ENCODE results near the gene ZBED4.
"Not testable (repeated sequence)": the region's sequence is repeated elsewhere in the genome, so short reads cannot be mapped to it uniquely, and the experiment has no call there.

Gene ZBED4

DNA sequence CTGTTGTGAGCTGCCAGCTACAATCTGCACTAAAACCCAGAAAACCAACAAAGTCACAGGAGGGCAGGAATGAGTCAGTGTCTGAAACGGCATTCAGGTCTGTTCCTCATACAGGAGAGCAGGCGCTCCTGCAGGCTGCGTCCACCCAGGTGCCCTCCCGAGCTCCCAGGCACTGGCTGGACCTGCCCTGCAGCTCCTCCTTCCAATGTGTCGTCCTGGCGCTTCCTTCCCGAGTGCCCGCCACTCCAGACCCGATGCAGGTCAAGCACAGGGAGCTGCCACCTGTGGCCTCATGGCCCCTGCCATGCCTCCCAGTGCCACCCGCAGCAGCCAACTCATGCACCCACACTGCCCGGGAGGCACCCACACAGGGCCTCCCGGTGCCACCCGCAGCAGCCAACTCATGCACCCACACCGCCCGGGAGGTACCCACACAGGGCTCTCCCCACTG lies 38.0 kb upstream of the ZBED4 start:
- 92 to 94% methylated on average over 15 of the region's 15 CpGs for WGBS, 2 experiments
- peaks cover 29% of the 10 kb centered on the region for H3K36me3 ChIP-seq (ENCODE audit: control insufficient read depth, insufficient read depth, low read length)

DNA sequence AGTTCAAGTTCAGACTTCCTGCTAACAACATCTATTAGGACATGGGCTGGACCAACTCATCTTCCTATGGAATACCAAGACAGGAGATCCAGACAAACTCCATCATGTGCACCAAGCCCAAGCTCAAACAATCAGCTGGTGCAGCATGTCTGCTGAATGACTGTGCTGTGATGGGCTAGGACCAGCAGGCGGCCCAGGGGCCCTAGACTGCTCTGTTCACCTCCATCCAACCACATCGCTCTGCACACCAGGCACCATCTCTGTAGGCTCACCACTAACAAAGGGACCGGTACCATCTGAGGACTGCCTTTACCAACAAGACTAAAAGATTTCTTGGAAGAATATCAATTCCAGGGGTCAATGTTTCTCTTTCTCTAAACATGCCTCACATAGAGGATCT lies 36.3 kb upstream of the ZBED4 start:
- Histone ChIP-seq H3K4me3 (ENCODE audit: insufficient read depth, low read depth, low read length) (no peak overlapping the region), H3K36me3 (ENCODE audit: control insufficient read depth, insufficient read depth, low read length) (peaks cover 41% of the 10 kb centered on the region)

More for the DNA sequence above, 38.0 kb upstream of the ZBED4 start:
- Histone ChIP-seq H3K27ac (ENCODE audit: insufficient read depth, low read depth, low read length, poor library complexity, severe bottlenecking) (no peak overlapping the region), H3K27me3 (ENCODE audit: control insufficient read depth, insufficient read depth, low read length, poor library complexity, severe bottlenecking) (no peaks in the 10 kb centered on the region), H3K4me1 (ENCODE audit: control insufficient read depth, insufficient read depth, low read length) (no peaks in the 10 kb centered on the region), H3K4me3 (ENCODE audit: insufficient read depth, low read depth, low read length) (no peak overlapping the region), H3K9me3 (ENCODE audit: control insufficient read depth, low read length) (no peaks in the 10 kb centered on the region)

DNA sequence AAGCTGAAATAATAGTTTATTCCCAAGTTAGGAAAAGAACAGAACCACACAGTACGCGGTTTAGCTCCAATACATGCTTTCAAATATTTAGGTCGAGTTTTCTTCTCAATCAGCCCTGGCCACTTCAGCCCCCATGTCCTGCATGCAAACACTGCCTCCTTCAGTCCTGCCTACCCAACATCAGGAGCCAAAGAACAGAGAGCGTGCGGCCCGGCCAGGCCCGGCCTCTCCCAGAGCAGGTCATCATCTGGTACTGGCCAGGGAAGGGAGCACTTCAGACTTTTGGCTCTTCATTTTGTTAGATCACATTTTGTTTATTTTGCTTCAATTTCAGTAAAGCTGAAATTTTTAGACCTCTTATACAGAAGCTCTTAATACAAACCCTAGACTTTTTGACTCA lies 32.7 kb upstream of the ZBED4 start:
- WGBS, 2 experiments = 94 to 96% methylated on average over 7 of the region's 7 CpGs
- Histone ChIP-seq H3K4me3 (ENCODE audit: insufficient read depth, low read depth, low read length) (no peak overlapping the region), H3K36me3 (ENCODE audit: control insufficient read depth, insufficient read depth, low read length) (peaks cover 58% of the 10 kb centered on the region), H3K27ac (ENCODE audit: insufficient read depth, low read depth, low read length, poor library complexity, severe bottlenecking) (no peak overlapping the region), H3K4me1 (ENCODE audit: control insufficient read depth, insufficient read depth, low read length) (peaks cover 9% of the 10 kb centered on the region), H3K27me3 (ENCODE audit: control insufficient read depth, insufficient read depth, low read length, poor library complexity, severe bottlenecking) (no peaks in the 10 kb centered on the region), H3K9me3 (ENCODE audit: control insufficient read depth, low read length) (no peaks in the 10 kb centered on the region)

More for the DNA sequence above, 36.3 kb upstream of the ZBED4 start:
- WGBS, 2 experiments = 81 to 83% methylated on average over 3 of the region's 3 CpGs
- H3K4me1 ChIP-seq (ENCODE audit: control insufficient read depth, insufficient read depth, low read length) = no peaks in the 10 kb centered on the region
- no peak overlapping the region for H3K27ac ChIP-seq (ENCODE audit: insufficient read depth, low read depth, low read length, poor library complexity, severe bottlenecking)
- H3K27me3 ChIP-seq (ENCODE audit: control insufficient read depth, insufficient read depth, low read length, poor library complexity, severe bottlenecking) = no peaks in the 10 kb centered on the region
- no peaks in the 10 kb centered on the region for H3K9me3 ChIP-seq (ENCODE audit: control insufficient read depth, low read length)

DNA sequence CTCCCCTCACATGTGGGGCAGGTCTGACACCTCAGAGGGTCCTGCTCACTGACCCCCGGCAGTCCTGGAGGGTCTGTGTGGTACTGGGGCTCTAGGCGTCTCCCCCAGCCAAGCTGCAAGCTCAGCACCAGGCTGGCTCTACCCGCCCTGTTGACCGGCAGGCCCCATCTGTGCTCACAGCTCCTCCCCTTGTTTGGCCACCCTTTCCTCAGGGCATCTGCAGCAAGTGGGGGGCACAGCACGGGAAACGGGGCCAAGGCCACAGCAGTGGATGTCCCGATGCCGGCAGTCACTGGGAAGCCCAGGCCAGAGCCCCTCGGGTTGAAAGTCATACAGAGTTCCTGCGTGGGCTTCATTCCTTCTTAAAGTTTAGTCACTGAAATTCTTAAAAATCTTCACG lies 31.9 kb upstream of the ZBED4 start:
- H3K4me3 ChIP-seq (ENCODE audit: insufficient read depth, low read depth, low read length); H3K4me1 ChIP-seq (ENCODE audit: control insufficient read depth, insufficient read depth, low read length); H3K27me3 ChIP-seq (ENCODE audit: control insufficient read depth, insufficient read depth, low read length, poor library complexity, severe bottlenecking); H3K27ac ChIP-seq (ENCODE audit: insufficient read depth, low read depth, low read length, poor library complexity, severe bottlenecking); H3K9me3 ChIP-seq (ENCODE audit: control insufficient read depth, low read length): not testable (repeated sequence)
- WGBS, 2 experiments = 94 to 95% methylated on average over 11 of the region's 11 CpGs
- H3K36me3 ChIP-seq (ENCODE audit: control insufficient read depth, insufficient read depth, low read length) = peaks cover 52% of the 10 kb centered on the region

DNA sequence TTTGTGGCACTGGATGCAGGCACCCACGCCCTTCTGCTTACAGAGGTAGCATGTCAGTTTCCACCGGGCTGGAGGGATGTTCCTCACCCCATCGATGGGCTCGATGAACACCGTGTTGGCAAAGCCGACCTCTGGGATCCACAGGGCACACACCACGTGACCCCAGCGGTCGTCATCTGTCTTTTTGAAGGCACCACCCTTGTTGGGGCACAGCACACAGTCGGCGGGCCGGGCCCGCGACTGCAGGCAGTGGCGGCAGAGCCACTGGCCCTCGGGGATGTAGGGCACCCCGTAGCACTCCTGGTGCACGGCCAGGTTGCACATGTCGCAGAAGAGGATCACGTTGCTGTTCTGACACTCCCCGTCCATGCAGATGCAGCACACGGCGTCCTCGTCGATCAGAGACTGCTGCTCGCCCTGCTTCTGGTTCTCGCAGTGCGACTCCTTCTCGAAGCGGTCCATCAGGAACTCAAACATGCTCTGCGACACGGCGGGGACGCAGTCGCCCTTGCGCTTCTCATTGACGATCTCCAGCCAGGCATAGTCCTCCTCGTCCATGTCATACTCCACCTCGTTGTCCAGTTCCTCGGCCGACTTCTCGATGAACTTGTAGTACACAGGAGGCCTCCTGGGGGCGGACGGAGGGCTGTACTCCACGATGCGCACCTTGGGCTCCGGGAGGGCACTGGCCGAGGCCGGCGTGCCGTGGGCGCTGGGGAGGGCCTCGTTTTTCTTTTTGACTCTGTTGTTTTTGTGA lies 30.2 kb upstream of the ZBED4 start:
- H3K36me3 ChIP-seq (ENCODE audit: control insufficient read depth, insufficient read depth, low read length) = peaks cover 40% of the 10 kb centered on the region
- WGBS, 2 experiments = 96 to 97% methylated on average over 53 of the region's 53 CpGs
- peaks cover 10% of the 10 kb centered on the region for H3K4me1 ChIP-seq (ENCODE audit: control insufficient read depth, insufficient read depth, low read length)
- no peaks in the 10 kb centered on the region for H3K9me3 ChIP-seq (ENCODE audit: control insufficient read depth, low read length)
- no peak overlapping the region for H3K27ac ChIP-seq (ENCODE audit: insufficient read depth, low read depth, low read length, poor library complexity, severe bottlenecking)
- no peak overlapping the region for H3K4me3 ChIP-seq (ENCODE audit: insufficient read depth, low read depth, low read length)
- no peaks in the 10 kb centered on the region for H3K27me3 ChIP-seq (ENCODE audit: control insufficient read depth, insufficient read depth, low read length, poor library complexity, severe bottlenecking)

DNA sequence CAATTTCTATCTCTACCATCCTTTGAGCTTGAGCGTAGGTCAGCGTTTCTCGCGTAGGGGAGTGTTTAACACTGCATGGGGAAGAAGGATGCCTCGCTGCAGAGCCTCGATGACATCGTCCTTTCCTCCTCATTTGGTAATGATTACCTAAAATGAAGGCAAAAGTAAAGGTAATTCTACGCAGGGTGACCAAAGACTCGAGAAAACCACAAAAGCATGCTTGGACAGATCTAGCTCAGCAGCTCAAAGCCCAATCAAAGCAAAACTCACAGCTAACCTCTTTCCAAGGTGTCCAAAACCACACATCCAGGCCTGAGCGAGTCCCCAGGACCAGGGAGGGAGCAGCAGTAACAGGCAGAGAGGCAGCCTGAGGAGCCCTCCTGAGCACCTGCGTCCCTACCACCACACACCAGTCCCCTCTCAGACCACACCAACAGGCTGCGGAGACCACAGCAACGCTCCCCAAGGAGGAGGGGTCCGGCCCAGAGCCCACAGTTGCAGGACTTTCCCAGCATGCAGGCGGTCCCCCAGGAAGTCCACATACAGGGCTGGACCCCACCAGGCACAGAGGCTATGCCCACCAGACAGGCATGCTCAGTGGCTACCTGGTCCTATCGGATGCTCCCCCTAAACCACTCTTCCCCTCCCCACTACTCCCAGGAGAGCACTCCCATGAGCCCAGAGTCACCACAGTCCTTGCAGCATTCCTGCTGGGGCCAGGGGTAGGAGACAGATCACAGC lies 29.3 kb upstream of the ZBED4 start:
- H3K27me3 ChIP-seq (ENCODE audit: control insufficient read depth, insufficient read depth, low read length, poor library complexity, severe bottlenecking) = no peaks in the 10 kb centered on the region

DNA sequence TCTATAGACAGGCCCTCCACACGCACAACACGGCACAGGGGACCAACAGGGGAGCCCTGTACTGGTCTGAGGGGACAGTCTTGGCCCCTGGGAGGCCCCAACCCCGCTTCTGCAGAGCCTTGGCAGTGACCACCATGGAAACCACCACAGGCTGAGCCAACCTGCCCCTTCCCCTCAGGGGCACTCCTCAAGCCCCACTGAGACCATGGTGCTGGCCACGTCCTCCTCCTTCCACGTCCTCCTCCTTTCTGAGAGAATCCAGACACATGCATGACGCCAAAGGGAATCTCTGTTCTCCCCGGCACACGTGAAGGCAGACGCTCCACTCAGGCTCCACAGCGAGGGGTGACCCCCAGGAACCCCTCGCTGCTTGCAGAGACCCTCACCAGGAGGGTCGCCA lies 28.7 kb upstream of the ZBED4 start:
- H3K36me3 ChIP-seq (ENCODE audit: control insufficient read depth, insufficient read depth, low read length) = peaks cover 36% of the 10 kb centered on the region
- H3K27ac ChIP-seq (ENCODE audit: insufficient read depth, low read depth, low read length, poor library complexity, severe bottlenecking) = no peak overlapping the region
- H3K27me3 ChIP-seq (ENCODE audit: control insufficient read depth, insufficient read depth, low read length, poor library complexity, severe bottlenecking) = no peaks in the 10 kb centered on the region
- 92 to 93% methylated on average over 12 of the region's 12 CpGs for WGBS, 2 experiments
- H3K4me3 ChIP-seq (ENCODE audit: insufficient read depth, low read depth, low read length) = no peak overlapping the region
- H3K4me1 ChIP-seq (ENCODE audit: control insufficient read depth, insufficient read depth, low read length) = peaks cover 10% of the 10 kb centered on the region
- no peaks in the 10 kb centered on the region for H3K9me3 ChIP-seq (ENCODE audit: control insufficient read depth, low read length)

More for the DNA sequence above, 29.3 kb upstream of the ZBED4 start:
- 91 to 95% methylated on average over 16 of the region's 16 CpGs for WGBS, 2 experiments
- no peaks in the 10 kb centered on the region for H3K9me3 ChIP-seq (ENCODE audit: control insufficient read depth, low read length)
- no peak overlapping the region for H3K27ac ChIP-seq (ENCODE audit: insufficient read depth, low read depth, low read length, poor library complexity, severe bottlenecking)
- no peak overlapping the region for H3K4me3 ChIP-seq (ENCODE audit: insufficient read depth, low read depth, low read length)
- peaks cover 10% of the 10 kb centered on the region for H3K4me1 ChIP-seq (ENCODE audit: control insufficient read depth, insufficient read depth, low read length)
- H3K36me3 ChIP-seq (ENCODE audit: control insufficient read depth, insufficient read depth, low read length) = peaks cover 40% of the 10 kb centered on the region

DNA sequence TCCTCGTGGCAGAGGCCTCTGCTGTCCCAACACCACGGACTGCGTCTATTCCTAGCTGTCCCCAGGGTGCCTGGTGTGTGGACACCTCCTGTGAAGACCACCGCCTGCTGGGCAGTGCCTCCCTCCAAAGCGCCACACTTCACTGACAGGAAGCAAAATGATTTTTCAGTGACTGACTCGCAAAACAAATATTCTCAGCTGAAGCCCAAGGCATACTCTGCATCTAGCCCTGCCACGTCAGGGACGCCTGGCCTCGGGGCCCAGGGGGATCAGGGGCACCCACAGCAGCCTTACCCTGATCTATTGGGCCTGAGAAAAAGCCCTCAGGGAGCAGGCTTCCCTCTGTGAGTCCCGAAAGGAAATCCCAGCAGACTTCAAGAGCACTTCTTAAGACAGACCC lies 28.2 kb upstream of the ZBED4 start:
- no peak overlapping the region for H3K27ac ChIP-seq (ENCODE audit: insufficient read depth, low read depth, low read length, poor library complexity, severe bottlenecking)
- WGBS, 2 experiments = 89 to 92% methylated on average over 10 of the region's 10 CpGs
- no peaks in the 10 kb centered on the region for H3K9me3 ChIP-seq (ENCODE audit: control insufficient read depth, low read length)
- peak overlapping the region; percentile 94 for H3K4me3 ChIP-seq (ENCODE audit: insufficient read depth, low read depth, low read length)
- H3K27me3 ChIP-seq (ENCODE audit: control insufficient read depth, insufficient read depth, low read length, poor library complexity, severe bottlenecking) = no peaks in the 10 kb centered on the region
- peaks cover 33% of the 10 kb centered on the region for H3K36me3 ChIP-seq (ENCODE audit: control insufficient read depth, insufficient read depth, low read length)
- H3K4me1 ChIP-seq (ENCODE audit: control insufficient read depth, insufficient read depth, low read length) = peaks cover 10% of the 10 kb centered on the region

DNA sequence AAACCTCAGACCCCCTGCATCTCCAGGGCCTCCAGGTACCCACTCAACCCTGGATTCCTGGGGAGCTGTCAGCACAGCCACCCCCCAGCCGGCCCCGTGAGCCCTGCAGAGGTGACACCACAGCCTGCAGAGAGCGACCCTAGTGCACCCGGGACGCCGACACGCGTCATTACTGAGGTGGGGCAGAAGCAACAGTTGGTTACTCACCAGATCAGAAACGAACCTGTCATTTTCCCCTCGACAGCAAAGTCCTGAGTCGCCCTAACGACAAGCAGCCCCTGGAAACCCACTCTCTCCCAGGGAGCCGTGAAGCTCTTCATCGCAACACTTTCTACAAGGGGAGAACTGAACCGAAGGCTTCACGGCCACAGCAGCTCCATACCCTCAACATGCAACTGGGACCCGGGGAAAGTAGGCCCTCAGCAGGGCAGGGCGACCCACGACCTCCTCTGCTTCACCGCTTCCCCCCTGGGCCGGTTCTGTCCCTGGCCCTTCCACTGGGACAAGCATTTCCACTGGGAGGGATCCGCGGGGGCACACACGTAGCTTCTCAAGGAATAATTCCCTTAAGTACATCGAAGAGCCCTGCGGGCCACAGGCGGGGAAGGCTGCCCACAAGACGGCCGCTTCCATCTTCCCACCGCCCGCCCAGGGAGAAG lies 27.6 kb upstream of the ZBED4 start:
- Histone ChIP-seq H3K9me3 (ENCODE audit: control insufficient read depth, low read length) (no peaks in the 10 kb centered on the region), H3K4me1 (ENCODE audit: control insufficient read depth, insufficient read depth, low read length) (peaks cover 10% of the 10 kb centered on the region), H3K27ac (ENCODE audit: insufficient read depth, low read depth, low read length, poor library complexity, severe bottlenecking) (no peak overlapping the region), H3K27me3 (ENCODE audit: control insufficient read depth, insufficient read depth, low read length, poor library complexity, severe bottlenecking) (no peaks in the 10 kb centered on the region), H3K36me3 (ENCODE audit: control insufficient read depth, insufficient read depth, low read length) (peaks cover 27% of the 10 kb centered on the region), H3K4me3 (ENCODE audit: insufficient read depth, low read depth, low read length) (peak overlapping the region; percentile 94)
- WGBS, 2 experiments = 33 to 35% methylated on average over 31 of the region's 31 CpGs

All from ectodermal cell (in vitro differentiated cells).